ENCODE results near the gene SP3.

Gene SP3

GRCh38 chr2:173955004-173955403, 10.2 kb downstream of the SP3 start:
- Mint-ChIP-seq H3K27me3 (no peaks in the 10 kb centered on the region), H3K9me3 (no peaks in the 10 kb centered on the region), H3K4me3 (no peak overlapping the region), H3K4me1 (ENCODE audit: low read depth) (peaks cover 94% of the 10 kb centered on the region), H3K36me3 (ENCODE audit: low read depth) (peaks cover 94% of the 10 kb centered on the region), H3K27ac (no peak overlapping the region)
- DNase-seq = no peak

GRCh38 chr2:173953047-173953424, 12.1 kb downstream of the SP3 start:
- H3K9me3 Mint-ChIP-seq = no peaks in the 10 kb centered on the region
- peak overlapping the region; percentile 26 for H3K4me3 Mint-ChIP-seq

GRCh38 chr2:173952267-173953046, 12.7 kb downstream of the SP3 start:
- H3K9me3 Mint-ChIP-seq = no peaks in the 10 kb centered on the region
- H3K27me3 Mint-ChIP-seq = no peaks in the 10 kb centered on the region
- no peak for DNase-seq
- peaks cover 95% of the 10 kb centered on the region for H3K36me3 Mint-ChIP-seq (ENCODE audit: low read depth)
- peak overlapping the region; percentile 26 for H3K4me3 Mint-ChIP-seq
- peak overlapping the region; percentile 48 for H3K27ac Mint-ChIP-seq
- H3K4me1 Mint-ChIP-seq (ENCODE audit: low read depth) = peaks cover 90% of the 10 kb centered on the region

More at GRCh38 chr2:173953047-173953424, 12.1 kb downstream of the SP3 start:
- H3K4me1 Mint-ChIP-seq (ENCODE audit: low read depth) = peaks cover 90% of the 10 kb centered on the region
- peak overlapping the region; percentile 48 for H3K27ac Mint-ChIP-seq
- H3K36me3 Mint-ChIP-seq (ENCODE audit: low read depth) = peaks cover 92% of the 10 kb centered on the region
- no peak for DNase-seq
- no peaks in the 10 kb centered on the region for H3K27me3 Mint-ChIP-seq

GRCh38 chr2:173948842-173949241, 16.3 kb downstream of the SP3 start:
- Mint-ChIP-seq H3K27me3 (no peaks in the 10 kb centered on the region), H3K27ac (no peak overlapping the region), H3K4me1 (ENCODE audit: low read depth) (peaks cover 85% of the 10 kb centered on the region), H3K9me3 (no peaks in the 10 kb centered on the region), H3K4me3 (no peak overlapping the region), H3K36me3 (ENCODE audit: low read depth) (peaks cover 84% of the 10 kb centered on the region)
- no peak for DNase-seq

DNA sequence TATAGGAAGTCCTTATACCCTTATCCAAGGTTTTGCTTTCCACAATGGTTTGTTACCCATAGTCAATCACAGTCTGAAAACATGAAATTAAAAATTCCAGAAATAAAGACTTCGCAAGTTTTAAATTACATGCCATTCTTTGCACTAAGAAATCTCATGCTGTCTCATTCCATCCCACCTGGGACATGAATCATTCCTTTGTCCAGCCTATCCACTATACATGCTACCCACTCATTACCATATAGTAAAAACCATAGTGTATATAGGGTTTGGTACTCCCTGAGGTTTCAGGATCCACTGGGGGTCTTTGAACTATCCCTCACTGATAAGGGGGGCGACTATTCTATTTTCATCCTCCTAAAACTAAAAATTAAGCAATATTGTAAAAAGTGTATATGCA, 17.0 kb downstream of the SP3 start:
- peaks cover 84% of the 10 kb centered on the region for H3K36me3 Mint-ChIP-seq (ENCODE audit: low read depth)
- no peaks in the 10 kb centered on the region for H3K9me3 Mint-ChIP-seq
- H3K4me1 Mint-ChIP-seq (ENCODE audit: low read depth) = peaks cover 86% of the 10 kb centered on the region
- H3K4me3 Mint-ChIP-seq = no peak overlapping the region
- H3K27ac Mint-ChIP-seq = no peak overlapping the region
- no peak for DNase-seq
- H3K27me3 Mint-ChIP-seq = no peaks in the 10 kb centered on the region

DNA sequence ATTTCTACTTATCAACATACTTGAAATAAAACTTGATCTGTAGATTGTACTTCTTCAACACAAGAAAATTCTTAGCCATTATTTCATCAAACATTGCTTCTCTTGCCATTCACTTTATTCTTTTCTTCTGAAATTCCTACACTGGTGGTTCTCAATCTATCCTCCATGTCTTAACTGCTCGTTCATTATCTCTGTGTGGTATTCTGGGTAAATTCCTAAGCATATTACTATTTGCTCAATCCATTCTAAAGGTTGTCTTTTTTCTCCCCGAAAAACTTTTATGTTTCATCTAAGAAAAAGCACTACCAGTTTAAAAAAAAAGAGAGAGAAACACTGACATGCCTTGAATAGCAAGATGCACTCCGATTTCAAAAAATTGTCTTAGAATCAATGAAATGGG, 18.0 kb downstream of the SP3 start:
- H3K36me3 Mint-ChIP-seq (ENCODE audit: low read depth) = peaks cover 82% of the 10 kb centered on the region
- H3K27me3 Mint-ChIP-seq = no peaks in the 10 kb centered on the region
- peaks cover 85% of the 10 kb centered on the region for H3K4me1 Mint-ChIP-seq (ENCODE audit: low read depth)
- no peak overlapping the region for H3K4me3 Mint-ChIP-seq
- H3K27ac Mint-ChIP-seq = peak overlapping the region; percentile 48
- DNase-seq = no peak
- no peaks in the 10 kb centered on the region for H3K9me3 Mint-ChIP-seq

GRCh38 chr2:173943738-173944137, 21.4 kb downstream of the SP3 start:
- no peaks in the 10 kb centered on the region for H3K9me3 Mint-ChIP-seq
- peaks cover 88% of the 10 kb centered on the region for H3K4me1 Mint-ChIP-seq (ENCODE audit: low read depth)
- no peak for DNase-seq
- no peak overlapping the region for H3K4me3 Mint-ChIP-seq
- no peak overlapping the region for H3K27ac Mint-ChIP-seq
- H3K36me3 Mint-ChIP-seq (ENCODE audit: low read depth) = peaks cover 77% of the 10 kb centered on the region
- H3K27me3 Mint-ChIP-seq = no peaks in the 10 kb centered on the region

GRCh38 chr2:173942861-173943523, 22.2 kb downstream of the SP3 start:
- Mint-ChIP-seq H3K36me3 (ENCODE audit: low read depth) (peaks cover 78% of the 10 kb centered on the region), H3K27ac (peak overlapping the region; percentile 84), H3K4me1 (ENCODE audit: low read depth) (peaks cover 90% of the 10 kb centered on the region), H3K9me3 (no peaks in the 10 kb centered on the region), H3K27me3 (no peaks in the 10 kb centered on the region), H3K4me3 (no peak overlapping the region)
- no peak for DNase-seq

DNA sequence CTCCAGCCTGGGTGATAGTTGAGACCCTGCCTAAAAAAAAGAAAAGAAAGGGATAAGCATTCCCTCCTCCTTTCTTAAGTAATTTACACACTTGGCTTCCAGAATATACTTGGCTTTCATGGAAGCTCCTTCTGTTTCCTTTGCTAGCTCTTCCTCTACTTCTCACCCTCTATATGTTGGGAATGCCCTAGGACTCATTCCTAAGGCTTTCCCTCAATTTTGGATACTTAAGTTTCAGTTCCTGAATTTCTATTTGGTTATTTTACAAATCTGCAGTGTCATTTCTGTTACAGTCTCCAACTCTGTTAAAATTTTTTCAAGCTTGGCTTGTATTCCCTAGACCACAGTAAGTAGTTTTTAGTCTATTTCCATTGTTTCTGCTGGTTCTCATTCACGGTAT, 23.6 kb downstream of the SP3 start:
- no peak for DNase-seq
- Mint-ChIP-seq H3K9me3 (no peaks in the 10 kb centered on the region), H3K36me3 (ENCODE audit: low read depth) (peaks cover 69% of the 10 kb centered on the region), H3K27me3 (no peaks in the 10 kb centered on the region), H3K4me3 (no peak overlapping the region), H3K27ac (peak overlapping the region; percentile 84), H3K4me1 (ENCODE audit: low read depth) (peaks cover 82% of the 10 kb centered on the region)

DNA sequence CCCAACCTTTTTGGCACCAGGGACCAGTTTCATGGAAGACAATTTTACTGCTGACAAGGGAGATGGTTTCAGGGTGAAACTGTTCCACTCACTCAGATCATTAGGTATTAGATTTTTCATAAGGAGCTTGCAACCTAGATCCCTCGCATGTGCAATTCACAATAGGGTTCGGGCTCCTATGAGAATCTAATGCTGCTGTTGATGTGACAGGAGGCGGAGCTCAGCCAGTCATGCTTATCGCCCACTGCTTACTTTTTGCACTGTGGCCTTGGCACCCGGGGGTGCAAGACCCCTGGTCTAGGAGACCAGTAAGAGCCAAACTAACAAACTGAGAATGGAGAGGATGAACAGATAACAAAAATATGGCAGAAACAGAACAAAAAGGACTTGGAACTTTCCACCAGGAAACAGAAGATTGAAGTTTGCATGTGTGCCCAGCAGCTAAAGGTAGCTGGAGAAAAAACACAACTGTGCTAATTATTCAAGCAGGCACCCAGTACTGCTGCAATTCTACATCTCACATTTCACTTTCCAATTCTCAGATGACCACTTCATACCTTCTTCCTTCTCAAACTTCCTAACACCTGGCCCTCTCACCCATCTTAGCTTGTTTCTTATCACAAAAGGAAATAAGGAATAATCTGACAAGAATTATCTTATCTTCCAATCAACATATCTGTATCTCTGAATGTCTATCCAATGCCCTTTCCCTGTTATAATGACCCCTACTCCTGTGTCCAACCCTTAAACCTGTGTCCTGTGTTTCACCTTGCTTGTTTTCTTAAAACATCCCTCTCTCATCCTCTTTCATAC, 24.8 kb downstream of the SP3 start:
- DNase-seq = no peak
- peak overlapping the region; percentile 7 for H3K4me3 Mint-ChIP-seq
- peaks cover 71% of the 10 kb centered on the region for H3K4me1 Mint-ChIP-seq (ENCODE audit: low read depth)
- peaks cover 61% of the 10 kb centered on the region for H3K36me3 Mint-ChIP-seq (ENCODE audit: low read depth)
- H3K27ac Mint-ChIP-seq = peak overlapping the region; percentile 84
- H3K27me3 Mint-ChIP-seq = no peaks in the 10 kb centered on the region
- no peaks in the 10 kb centered on the region for H3K9me3 Mint-ChIP-seq

DNA sequence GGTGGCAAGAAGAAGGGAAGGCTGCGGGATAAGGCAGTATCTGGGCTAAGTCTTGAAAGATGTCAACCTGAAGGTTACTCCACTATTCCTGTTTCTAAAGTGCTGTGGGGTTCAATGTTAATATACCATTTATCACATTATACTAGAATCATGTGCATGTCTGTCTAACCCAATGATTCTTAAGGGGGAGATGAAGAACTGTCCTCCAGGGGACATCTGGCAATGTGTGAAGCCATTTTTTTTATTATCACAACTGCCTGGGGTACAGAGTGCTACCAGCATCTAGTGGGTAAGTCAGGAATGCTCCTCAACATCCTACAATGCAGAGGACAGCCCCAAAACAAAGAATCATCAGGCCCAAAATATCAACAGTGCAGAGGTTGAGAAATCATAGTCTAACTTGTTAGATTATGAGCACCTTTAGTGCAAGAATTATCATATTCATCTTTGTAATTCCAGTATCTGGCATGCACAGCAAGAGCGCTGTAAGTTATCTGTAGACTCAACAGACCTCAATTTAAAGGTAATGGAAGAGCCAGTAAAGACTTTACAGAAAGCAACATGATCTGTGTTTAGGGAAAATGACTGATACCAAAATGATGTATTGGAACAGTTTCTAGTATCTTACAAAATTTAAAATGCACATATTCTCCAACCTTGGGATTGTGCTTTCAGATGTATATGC, 26.3 kb downstream of the SP3 start:
- H3K9me3 Mint-ChIP-seq = no peaks in the 10 kb centered on the region
- DNase-seq = no peak
- no peaks in the 10 kb centered on the region for H3K27me3 Mint-ChIP-seq
- peaks cover 65% of the 10 kb centered on the region for H3K36me3 Mint-ChIP-seq (ENCODE audit: low read depth)
- H3K27ac Mint-ChIP-seq = peak overlapping the region; percentile 42
- H3K4me3 Mint-ChIP-seq = no peak overlapping the region
- peaks cover 67% of the 10 kb centered on the region for H3K4me1 Mint-ChIP-seq (ENCODE audit: low read depth)

GRCh38 chr2:173935305-173935704, 29.9 kb downstream of the SP3 start:
- Mint-ChIP-seq H3K9me3 (no peaks in the 10 kb centered on the region), H3K27ac (no peak overlapping the region), H3K27me3 (no peaks in the 10 kb centered on the region), H3K36me3 (ENCODE audit: low read depth) (peaks cover 63% of the 10 kb centered on the region), H3K4me1 (ENCODE audit: low read depth) (peaks cover 53% of the 10 kb centered on the region), H3K4me3 (no peak overlapping the region)
- DNase-seq = no peak

DNA sequence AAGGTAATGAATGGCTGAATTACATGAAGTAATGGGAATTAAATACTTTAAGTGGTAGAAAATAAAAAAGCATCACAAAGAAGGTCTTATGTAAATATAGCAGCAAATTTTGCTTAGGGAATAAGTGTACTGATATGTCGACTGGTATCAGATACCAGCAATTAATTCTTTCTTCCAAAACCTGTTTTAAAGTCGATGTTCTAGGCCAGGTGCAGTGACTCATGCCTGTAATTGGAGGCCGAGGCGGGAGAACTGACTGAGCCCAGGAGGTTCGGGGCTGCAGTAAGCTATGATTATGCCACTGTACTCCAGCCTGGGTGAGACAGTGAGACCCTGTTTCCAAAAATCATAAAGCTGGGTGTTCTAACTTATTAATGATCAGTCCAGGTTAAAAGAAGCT, 30.3 kb downstream of the SP3 start:
- no peaks in the 10 kb centered on the region for H3K9me3 Mint-ChIP-seq
- H3K4me1 Mint-ChIP-seq (ENCODE audit: low read depth) = peaks cover 51% of the 10 kb centered on the region
- H3K27ac Mint-ChIP-seq = no peak overlapping the region
- DNase-seq = no peak
- H3K27me3 Mint-ChIP-seq = no peaks in the 10 kb centered on the region
- H3K36me3 Mint-ChIP-seq (ENCODE audit: low read depth) = peaks cover 61% of the 10 kb centered on the region
- H3K4me3 Mint-ChIP-seq = no peak overlapping the region

DNA sequence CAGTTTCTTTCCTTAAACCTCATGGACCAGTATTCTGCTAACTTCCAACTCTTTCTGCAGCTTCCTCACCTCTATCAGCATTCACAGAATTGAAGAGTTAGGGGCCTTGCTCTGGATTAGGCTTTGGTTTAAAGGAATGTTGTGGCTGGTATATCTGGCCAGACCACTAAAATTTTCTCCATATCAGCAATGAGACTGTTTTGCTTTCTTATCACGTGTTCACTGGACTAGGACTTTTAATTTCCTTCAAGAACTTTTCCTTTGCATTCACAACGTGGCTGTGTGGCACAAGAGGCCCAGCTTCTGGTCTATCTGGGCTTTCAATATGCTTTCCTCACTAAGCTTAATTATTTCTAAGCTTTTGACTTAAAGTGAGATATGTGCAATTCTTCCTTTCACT, 33.4 kb downstream of the SP3 start:
- H3K4me1 Mint-ChIP-seq (ENCODE audit: low read depth) = peaks cover 51% of the 10 kb centered on the region
- no peaks in the 10 kb centered on the region for H3K27me3 Mint-ChIP-seq
- no peak overlapping the region for H3K27ac Mint-ChIP-seq
- no peaks in the 10 kb centered on the region for H3K9me3 Mint-ChIP-seq
- no peak overlapping the region for H3K4me3 Mint-ChIP-seq
- DNase-seq = no peak
- peaks cover 68% of the 10 kb centered on the region for H3K36me3 Mint-ChIP-seq (ENCODE audit: low read depth)
